Heart left ventricle (tissue), 16 donors: ENCODE results near the gene KNSTRN. TPM values are rescaled to one million over a fixed set of nuclear protein-coding genes. Genes with fewer than 3 reads are reported as not detected.
A peak's percentile ranks its signal among the peaks of the same experiment; 100 is the strongest.

Experiments
- ATAC-seq, 4 donors: fragments of 200-7000 bp; cut with Tn5 transposase; one replicate each; pipeline ENCODE4 v1.9.1; 2020 to 2022; ENCODE audit warnings: moderate library complexity in 4 of 4, mild to moderate bottlenecking in 3 of 4, moderate number of reproducible peaks in 1 of 4
- DNase-seq, 5 donors: peaks; one replicate each; pipeline ENCODE4 v3.0.0-alpha.2; 2020
- H3K27ac ChIP-seq, 12 donors: fragments of 200-600 bp; sonication (generic) in 4 of 12; one replicate each; pipeline versions ENCODE4 v1.5.0 to v1.8.0; 2016 to 2022; ENCODE audit warnings: mild to moderate bottlenecking in 2 of 12
- H3K27me3 ChIP-seq, 9 donors: fragments of 200-600 bp; sonication (generic) in 2 of 9; one replicate each; pipeline versions ENCODE4 v1.5.1 to v1.8.0; 2016 to 2022; ENCODE audit warnings: mild to moderate bottlenecking in 3 of 9
- H3K36me3 ChIP-seq, 9 donors: fragments of 200-600 bp; sonication (generic) in 2 of 9; one replicate each; pipeline versions ENCODE4 v1.5.0 to v1.8.0; 2018 to 2022; ENCODE audit warnings: mild to moderate bottlenecking in 2 of 9
- H3K4me1 ChIP-seq, 12 donors: fragments of 200-600 bp; sonication (generic) in 4 of 12; one replicate each; pipeline versions ENCODE4 v1.5.0 to v1.8.0; 2016 to 2022; ENCODE audit warnings: mild to moderate bottlenecking in 3 of 12
- H3K4me3 ChIP-seq, 12 donors: fragments of 200-600 bp; sonication (generic) in 4 of 12; one replicate each; pipeline versions ENCODE4 v1.5.0 to v1.8.0; 2017 to 2022; ENCODE audit warnings: mild to moderate bottlenecking in 9 of 12, moderate library complexity in 4 of 12
- H3K9me3 ChIP-seq, 12 donors: fragments of 200-600 bp; sonication (generic) in 4 of 12; one replicate each; pipeline versions ENCODE4 v1.5.0 to v1.8.0; 2016 to 2022; ENCODE audit warnings: mild to moderate bottlenecking in 1 of 12
- POLR2A ChIP-seq, 2 donors: fragments of 450-650 bp; IDR thresholded peaks; one replicate each; pipeline ENCODE4 v1.6.1; 2017; ENCODE audit warnings: antibody characterized with exemption in 2 of 2, mild to moderate bottlenecking in 2 of 2, moderate library complexity in 2 of 2
- WGBS, 4 donors: extraction: QIAGEN DNeasy Blood & Tissue Kit in 2 of 4; methylation state at CpG; one replicate each; pipeline versions ENCODE4 v1.1.5 to v1.1.7; 2013 to 2018; 5-methylcytosine and 5-hydroxymethylcytosine counted together
- intact Hi-C, 10 donors: fragments of 100-400 bp; cut with DNase I; formaldehyde crosslinking; loops; one replicate each; pipeline versions ENCODE4 v1.11.1 to v1.14.2; 2022
- polyA plus RNA-seq, 2 donors: library from polyadenylated mRNA; stranded (reverse); fragments of 200-250 nt; gene quantifications; one replicate each; pipeline ENCODE4 v1.2.3, GENCODE V29; 2013
- total RNA-seq, 9 donors: library from RNA; depleted of rRNA in 2 of 9; stranded (reverse); fragments of >200 nt in 2 of 9; fragmentation: NEBNext Ultra II Directional in 3 of 9; extraction: Animal tissue kit (Norgen Biotek cat#: 25700) in 3 of 9; gene quantifications; one replicate each; pipeline versions ENCODE4 v1.1.0 to v1.2.4, GENCODE V29; 2016 to 2023
- TF ChIP-seq, protein P1 (sequence below), 12 donors: fragments of 200-600 bp; sonication (generic) in 4 of 12; IDR thresholded peaks; one replicate each; pipeline versions ENCODE4 v1.5.0 to v1.8.0; 2018 to 2022; ENCODE audit warnings: antibody characterized with exemption in 12 of 12, mild to moderate bottlenecking in 5 of 12
- donor health status: ischemic (EF 13 %, LVEDD 7.1; RV severe dilation, severe dysfunction).
- donor health status: healthy with polysubstance abuse.
- donor health status: DM: no; HTN: yes; CAD: no.
- donor health status: DM: no; HTN: no; CAD: no.
- donor health status: ischemic (EF 25% LVEDD 6.9; RV normal size, moderate dysfunction).
- donor health status: ischemic (EF 25% LVEDD 5.7; RV mildly dilated, moderate dysfunction).
- donor health status: healthy.
- donor health status: DM: yes; HTN: yes; CAD: no.
- donor health status: ischemic (EF 35%, LVEDD 5.7; RV mildly dilated, moderate dysfunction).
- donor health status: nonischemic (EF 11% LVEDD 7.7; RV severe dilation, severe dysfunction).
- donor health status: DM: yes; HTN: yes; CAD: no.
- donor health status: PGD.
- donor health status: ischemic (EF 29% LVEDD 5.4; RV normal size, mild dysfunction).
- donor health status: nonischemic (EF 23%, LVEDD 6.1; RV moderate dilation, normal function).

KNSTRN gene
- total and polyA plus RNA-seq, 11 donors = 8.0 to 20.1 (median 9.9) TPM

DNA sequence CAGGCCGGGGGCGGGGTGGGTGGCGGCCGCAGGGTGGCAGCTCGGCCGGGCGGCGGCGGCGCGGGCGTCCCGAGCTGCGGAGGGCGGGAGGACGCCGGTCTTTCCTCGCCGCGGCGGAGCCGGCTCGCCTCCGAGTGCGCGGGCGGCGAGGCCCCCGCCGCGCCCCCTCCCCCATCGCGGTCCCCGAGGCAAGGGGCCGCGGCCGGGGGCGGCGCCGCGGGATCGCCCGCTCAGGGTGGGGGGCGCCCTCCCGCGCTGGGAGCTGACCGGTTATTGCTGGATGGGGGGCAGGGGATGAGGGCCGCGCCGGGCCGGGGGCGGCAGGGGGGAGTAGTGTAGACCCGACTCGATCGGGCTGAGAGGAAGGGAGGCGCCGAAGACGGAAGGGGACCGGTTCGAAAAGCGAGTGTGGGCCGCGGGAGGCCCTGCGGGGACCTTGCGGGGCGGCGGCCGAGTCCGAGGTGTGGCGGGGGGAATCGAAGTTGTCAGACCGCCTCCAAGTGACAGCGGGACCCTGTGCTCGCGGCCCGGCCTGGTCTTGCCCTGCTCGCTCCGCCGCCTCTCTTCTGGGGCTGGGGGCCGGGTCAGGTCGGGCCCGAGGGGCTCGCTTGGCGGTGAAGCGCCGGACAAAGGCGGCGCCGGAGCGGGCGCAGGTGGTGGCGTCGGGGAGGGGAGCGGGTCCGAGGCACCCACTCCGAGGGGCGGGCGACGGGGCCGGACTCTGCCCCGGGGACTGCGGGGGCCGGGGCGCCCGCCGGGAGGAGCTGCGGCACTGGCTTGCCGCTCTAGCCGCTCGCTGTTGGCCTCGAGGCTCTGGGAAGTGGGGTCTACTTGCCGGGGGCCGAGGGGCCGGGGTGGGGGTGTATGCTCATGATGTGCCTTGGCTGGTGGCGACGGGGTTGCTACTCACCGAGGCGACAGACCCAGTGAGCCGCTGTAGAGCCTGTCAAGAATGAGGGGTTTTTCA lies 59.3 kb downstream of the KNSTRN start:
- DNase-seq = peak in 2 of 5 donors; percentile 41 to 70
- intact Hi-C loops = loop anchor here in 5 of 10 donors (1.0 to 10.0 kb wide), 5 partner anchors 28 to 70 kb away; partner anchors contain the start of gene CHST14 (in 1 of the 5)
- Histone ChIP-seq H3K27me3 (peaks cover 0 to 18% (median 5%) of the 10 kb centered on the region in 9 donors), H3K4me3 (peak overlapping the region; percentile 75 to 100 (median 93)), H3K27ac (peak overlapping the region in 9 of 12 donors; percentile 32 to 86 (median 80)), H3K36me3 (no peaks in the 10 kb centered on the region), H3K4me1 (peaks cover 0 to 81% (median 50%) of the 10 kb centered on the region in 12 donors), H3K9me3 (no peaks in the 10 kb centered on the region)
- 0 to 3% (median 1%) methylated on average over 43 to 119 of the region's 119 CpGs for WGBS, 4 donors
- no peak for ATAC-seq
- no peak for TF ChIP-seq POLR2A (IDR thresholded peaks at IDR 0.05)
- TF ChIP-seq, protein P1, sequence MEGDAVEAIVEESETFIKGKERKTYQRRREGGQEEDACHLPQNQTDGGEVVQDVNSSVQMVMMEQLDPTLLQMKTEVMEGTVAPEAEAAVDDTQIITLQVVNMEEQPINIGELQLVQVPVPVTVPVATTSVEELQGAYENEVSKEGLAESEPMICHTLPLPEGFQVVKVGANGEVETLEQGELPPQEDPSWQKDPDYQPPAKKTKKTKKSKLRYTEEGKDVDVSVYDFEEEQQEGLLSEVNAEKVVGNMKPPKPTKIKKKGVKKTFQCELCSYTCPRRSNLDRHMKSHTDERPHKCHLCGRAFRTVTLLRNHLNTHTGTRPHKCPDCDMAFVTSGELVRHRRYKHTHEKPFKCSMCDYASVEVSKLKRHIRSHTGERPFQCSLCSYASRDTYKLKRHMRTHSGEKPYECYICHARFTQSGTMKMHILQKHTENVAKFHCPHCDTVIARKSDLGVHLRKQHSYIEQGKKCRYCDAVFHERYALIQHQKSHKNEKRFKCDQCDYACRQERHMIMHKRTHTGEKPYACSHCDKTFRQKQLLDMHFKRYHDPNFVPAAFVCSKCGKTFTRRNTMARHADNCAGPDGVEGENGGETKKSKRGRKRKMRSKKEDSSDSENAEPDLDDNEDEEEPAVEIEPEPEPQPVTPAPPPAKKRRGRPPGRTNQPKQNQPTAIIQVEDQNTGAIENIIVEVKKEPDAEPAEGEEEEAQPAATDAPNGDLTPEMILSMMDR (IDR thresholded peaks at IDR 0.05) = peak in 6 of 12 donors; percentile 20 to 51 (median 34)

DNA sequence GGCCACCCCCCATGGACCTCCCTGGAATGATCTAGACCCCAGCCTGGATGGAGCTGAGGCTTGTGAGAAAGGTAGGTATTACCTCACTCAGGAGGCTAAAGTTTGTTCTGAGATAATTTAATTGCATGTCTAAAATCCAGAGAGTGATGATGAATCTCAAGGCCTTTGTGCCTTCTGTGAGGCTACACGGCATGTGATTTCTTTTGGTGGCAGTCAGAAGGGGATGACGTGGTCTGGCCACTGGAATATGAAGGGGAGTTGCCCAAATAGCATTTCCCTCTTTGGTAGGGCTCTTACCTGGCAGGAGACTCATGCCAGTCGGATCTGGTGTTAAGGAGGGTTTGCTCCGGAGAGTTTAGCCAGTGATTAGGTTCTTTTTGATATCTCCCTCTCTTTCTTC lies 60.7 kb downstream of the KNSTRN start:
- 54 to 70% (median 62%) methylated on average over 4 of the region's 4 CpGs for WGBS, 4 donors
- DNase-seq (peak in 1 of 5 donors; percentile 30), ATAC-seq (no peak)
- TF ChIP-seq POLR2A (IDR thresholded peaks at IDR 0.05) = no peak
- TF ChIP-seq, protein P1 (IDR thresholded peaks at IDR 0.05) = no peak
- Histone ChIP-seq H3K36me3 (no peaks in the 10 kb centered on the region), H3K4me3 (peak overlapping the region in 1 of 12 donors; percentile 100), H3K27me3 (peaks cover 0 to 6% (median 0%) of the 10 kb centered on the region in 9 donors), H3K4me1 (peaks cover 0 to 68% (median 46%) of the 10 kb centered on the region in 12 donors), H3K27ac (peak overlapping the region in 1 of 12 donors; percentile 8), H3K9me3 (no peaks in the 10 kb centered on the region)
- intact Hi-C loops = loop anchor here in 4 of 10 donors (5.0 to 10.0 kb wide), 3 partner anchors 62 to 69 kb away; no protein-coding TSS in a partner anchor

DNA sequence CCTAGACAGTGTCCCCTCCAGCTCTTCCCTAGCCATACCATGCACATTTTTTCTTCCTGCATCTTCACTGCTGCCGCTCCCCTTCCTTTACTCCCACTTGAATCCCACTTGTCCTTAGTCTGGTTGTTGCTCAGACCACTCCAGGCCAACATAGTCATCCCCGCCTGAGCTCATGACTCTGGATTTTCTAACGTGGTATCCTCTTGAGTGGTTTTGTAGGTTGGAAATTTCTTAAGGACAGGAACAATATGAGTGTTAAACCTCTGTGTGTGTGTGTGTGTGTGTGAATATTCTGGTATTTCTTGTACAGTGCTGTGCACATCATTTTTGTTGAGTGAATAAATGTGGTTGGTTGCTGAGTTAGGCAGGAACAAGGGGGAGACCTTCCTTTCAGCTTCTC lies 61.3 kb downstream of the KNSTRN start:
- H3K4me1 ChIP-seq = peaks cover 0 to 62% (median 46%) of the 10 kb centered on the region in 12 donors
- ATAC-seq (no peak), DNase-seq (no peak)
- no peaks in the 10 kb centered on the region for H3K9me3 ChIP-seq
- H3K27me3 ChIP-seq = no peaks in the 10 kb centered on the region
- intact Hi-C loops = loop anchor here in 5 of 10 donors (2.0 to 10.0 kb wide), 4 partner anchors 61 to 68 kb away; no protein-coding TSS in a partner anchor
- 67 to 77% (median 71%) methylated on average over 3 of the region's 3 CpGs for WGBS, 4 donors
- TF ChIP-seq, protein P1 (IDR thresholded peaks at IDR 0.05) = no peak
- H3K36me3 ChIP-seq = no peaks in the 10 kb centered on the region
- H3K4me3 ChIP-seq = no peak overlapping the region
- no peak overlapping the region for H3K27ac ChIP-seq

Other genes with a start within 250 kb of the KNSTRN start
- gene BUB1B, start 221.7 kb upstream of the KNSTRN start, total RNA-seq = 1 to 10 TPM in 4 of 9 donors, under 1 TPM in 4, not detected in 1; 0.46 to 6.4 (median 1.2) TPM
- gene BUB1B, start 221.7 kb upstream of the KNSTRN start, polyA plus RNA-seq = under 1 TPM; 0.11 to 0.14 TPM
- gene PAK6, start 143.7 kb upstream of the KNSTRN start, total RNA-seq = 10 to 100 TPM in 2 of 9 donors, 1 to 10 TPM in 7; 5.0 to 17.4 (median 8.0) TPM
- 1 to 10 TPM in 1 of 2 donors, under 1 TPM in 1; 0.93 to 3.8 TPM for gene PAK6, start 143.7 kb upstream of the KNSTRN start, polyA plus RNA-seq
- gene ANKRD63, start 99.7 kb upstream of the KNSTRN start, total RNA-seq = under 1 TPM in 5 of 9 donors, not detected in 4; 0.27 to 0.57 (median 0.45) TPM
- gene ANKRD63, start 99.7 kb upstream of the KNSTRN start, polyA plus RNA-seq = not detected
- gene PLCB2, start 74.8 kb upstream of the KNSTRN start, total RNA-seq = 10 to 100 TPM in 2 of 9 donors, 1 to 10 TPM in 7; 1.6 to 46.2 (median 4.8) TPM
- 1 to 10 TPM; 3.5 to 7.7 TPM for gene PLCB2, start 74.8 kb upstream of the KNSTRN start, polyA plus RNA-seq
- gene INAFM2, start 59.0 kb upstream of the KNSTRN start, total RNA-seq = 10 to 100 TPM; 28.6 to 92.7 (median 40.1) TPM
- gene INAFM2, start 59.0 kb upstream of the KNSTRN start, polyA plus RNA-seq = 10 to 100 TPM; 27.9 to 34.8 TPM
- 100 to 1,000 TPM in 7 of 9 donors, 10 to 100 TPM in 2; 54.1 to 165 (median 119) TPM for gene CCDC9B, start 41.8 kb upstream of the KNSTRN start, total RNA-seq
- gene CCDC9B, start 41.8 kb upstream of the KNSTRN start, polyA plus RNA-seq = 100 to 1,000 TPM in 1 of 2 donors, 10 to 100 TPM in 1; 38.0 to 121 TPM
- gene PHGR1, start 31.7 kb upstream of the KNSTRN start, total RNA-seq = not detected
- 1 to 10 TPM in 1 of 2 donors, under 1 TPM in 1; 0.71 to 1.4 TPM for gene PHGR1, start 31.7 kb upstream of the KNSTRN start, polyA plus RNA-seq
- 1 to 10 TPM in 2 of 9 donors, under 1 TPM in 7; 0.13 to 1.1 (median 0.40) TPM for gene DISP2, start 24.5 kb upstream of the KNSTRN start, total RNA-seq
- gene DISP2, start 24.5 kb upstream of the KNSTRN start, polyA plus RNA-seq = 1 to 10 TPM in 1 of 2 donors, under 1 TPM in 1; 0.10 to 1.8 TPM
- gene IVD, start 23.1 kb downstream of the KNSTRN start, total RNA-seq = 100 to 1,000 TPM in 4 of 9 donors, 10 to 100 TPM in 5; 72.1 to 130 (median 99.8) TPM
- gene IVD, start 23.1 kb downstream of the KNSTRN start, polyA plus RNA-seq = 10 to 100 TPM; 52.9 to 56.2 TPM
- gene BAHD1, start 58.2 kb downstream of the KNSTRN start, total RNA-seq = 10 to 100 TPM; 12.8 to 28.4 (median 16.1) TPM
- 10 to 100 TPM in 1 of 2 donors, 1 to 10 TPM in 1; 7.8 to 17.3 TPM for gene BAHD1, start 58.2 kb downstream of the KNSTRN start, polyA plus RNA-seq
- gene CHST14, start 88.3 kb downstream of the KNSTRN start, total RNA-seq = 10 to 100 TPM in 3 of 9 donors, 1 to 10 TPM in 6; 6.4 to 10.8 (median 8.6) TPM
- 1 to 10 TPM; 6.0 to 6.2 TPM for gene CHST14, start 88.3 kb downstream of the KNSTRN start, polyA plus RNA-seq
- gene CCDC32, start 182.3 kb downstream of the KNSTRN start, total RNA-seq = 10 to 100 TPM; 13.0 to 38.2 (median 23.6) TPM
- 10 to 100 TPM; 28.2 to 34.8 TPM for gene CCDC32, start 182.3 kb downstream of the KNSTRN start, polyA plus RNA-seq
- gene RPUSD2, start 186.6 kb downstream of the KNSTRN start, total RNA-seq = 10 to 100 TPM in 2 of 9 donors, 1 to 10 TPM in 7; 5.8 to 11.0 (median 9.0) TPM
- 1 to 10 TPM; 8.5 to 9.0 TPM for gene RPUSD2, start 186.6 kb downstream of the KNSTRN start, polyA plus RNA-seq
- gene KNL1, start 211.5 kb downstream of the KNSTRN start, total RNA-seq = 1 to 10 TPM in 4 of 9 donors, under 1 TPM in 4, not detected in 1; 0.11 to 5.9 (median 1.0) TPM
- under 1 TPM; 0.04 to 0.07 TPM for gene KNL1, start 211.5 kb downstream of the KNSTRN start, polyA plus RNA-seq